Activated CD4-positive, alpha-beta T cell treated with anti-CD3 and anti-CD28 coated beads, Interleukin-2, amount 10 ng/mL, durations not matched to agents 7 days and 5 days (primary cell): ENCODE measurements around the gene CBFB. TPM values are rescaled to one million over a fixed set of nuclear protein-coding genes. Genes with fewer than 3 reads are reported as not detected.
A peak's percentile ranks its signal among the peaks of the same experiment; 100 is the strongest.

Experiments used
- CTCF ChIA-PET: fragments of 350-600 bp; sonication (Branson Sonifier 250); formaldehyde crosslinking; loops from one replicate; lab custom pipeline; 2021; ENCODE audit warnings: antibody characterized with exemption; lab: Charles Lee
- POLR2A ChIA-PET: fragments of 350-600 bp; sonication (Branson Sonifier 250); formaldehyde crosslinking; loops from one replicate; lab custom pipeline; 2021; ENCODE audit warnings: antibody characterized with exemption; lab: Charles Lee
- DNase-seq: peaks from one replicate; pipeline ENCODE4 v3.0.0-alpha.2; 2020
- H3K27ac Mint-ChIP-seq: one replicate; pipeline ENCODE4 v1.8.0; 2021; ENCODE audit warnings: mild to moderate bottlenecking, moderate library complexity, mixed read lengths
- H3K27me3 Mint-ChIP-seq: one replicate; pipeline ENCODE4 v1.8.0; 2021; ENCODE audit warnings: mixed read lengths
- H3K36me3 Mint-ChIP-seq: one replicate; pipeline ENCODE4 v1.8.0; 2021; ENCODE audit warnings: low read depth, mixed read lengths
- H3K4me1 Mint-ChIP-seq: one replicate; pipeline ENCODE4 v1.8.0; 2021; ENCODE audit warnings: mixed read lengths
- H3K4me3 Mint-ChIP-seq: one replicate; pipeline ENCODE4 v1.8.0; 2021; ENCODE audit warnings: mild to moderate bottlenecking, moderate library complexity, mixed read lengths
- H3K9me3 Mint-ChIP-seq: one replicate; pipeline ENCODE4 v1.8.0; 2021; ENCODE audit warnings: mixed read lengths
- total RNA-seq, 2 experiments: library from RNA; stranded (reverse); gene quantifications; one replicate each; pipeline ENCODE4 v1.2.3, GENCODE V29; 2021

Gene CBFB
- total RNA-seq, 2 experiments from 2014 or later: 218 to 222 TPM

DNA sequence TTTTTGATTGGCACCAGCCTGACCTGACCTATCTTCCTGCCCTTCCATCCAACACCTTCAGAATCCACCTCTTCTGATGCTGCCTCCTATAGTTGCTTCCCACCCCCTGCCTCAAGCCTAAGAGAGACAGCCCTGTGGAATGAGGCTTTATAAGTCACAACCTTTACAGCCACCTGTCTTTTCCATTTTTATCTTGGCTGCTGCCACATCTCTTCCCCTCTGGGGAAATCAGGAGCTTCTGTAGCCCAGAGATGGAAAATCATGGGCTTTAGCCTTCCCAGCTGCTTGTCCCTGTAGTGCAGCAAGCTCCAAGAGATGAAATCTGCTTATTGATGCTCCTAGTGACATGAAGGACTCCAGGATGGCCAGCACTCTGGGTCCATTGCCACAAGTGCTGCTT is 99.5 kb downstream of the CBFB start:
- ChIA-PET POLR2A (no interaction called here), CTCF (interaction anchor here (0.7 to 1.7 kb wide), 9 partner anchors 9 to 181 kb away, joined by 3 to 7 read pairs (median 4); no protein-coding TSS in a partner anchor)
- H3K27me3 Mint-ChIP-seq: no peaks in the 10 kb centered on the region
- H3K36me3 Mint-ChIP-seq: peaks cover 27% of the 10 kb centered on the region
- no peaks in the 10 kb centered on the region for H3K9me3 Mint-ChIP-seq
- H3K4me3 Mint-ChIP-seq: no peak overlapping the region
- no peak overlapping the region for H3K27ac Mint-ChIP-seq
- DNase-seq: no peak
- no peaks in the 10 kb centered on the region for H3K4me1 Mint-ChIP-seq

DNA sequence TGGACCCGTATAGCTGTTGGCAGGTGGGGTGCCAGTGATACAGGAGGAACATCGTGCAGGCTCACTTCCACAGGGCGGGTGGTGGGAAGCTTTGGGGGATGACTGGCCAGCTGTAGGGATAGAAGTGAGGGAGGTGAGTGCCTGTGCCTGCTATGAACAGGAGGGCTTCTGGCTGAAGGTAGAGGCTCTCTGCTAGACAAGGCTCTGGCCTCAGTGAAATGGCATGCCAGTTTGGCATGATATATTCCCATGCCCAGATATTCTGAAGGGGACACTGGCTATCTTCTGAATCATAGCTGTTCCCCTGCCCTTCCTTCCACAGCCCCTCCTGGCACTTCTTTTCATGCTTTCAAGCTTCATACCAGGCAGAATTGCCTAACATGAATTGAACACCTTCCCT is 99.9 kb downstream of the CBFB start:
- ChIA-PET POLR2A (no interaction called here), CTCF (interaction anchor here (0.7 to 1.7 kb wide), 10 partner anchors 8 to 182 kb away, joined by 3 to 7 read pairs (median 4); no protein-coding TSS in a partner anchor)
- peaks cover 22% of the 10 kb centered on the region for H3K36me3 Mint-ChIP-seq

DNA sequence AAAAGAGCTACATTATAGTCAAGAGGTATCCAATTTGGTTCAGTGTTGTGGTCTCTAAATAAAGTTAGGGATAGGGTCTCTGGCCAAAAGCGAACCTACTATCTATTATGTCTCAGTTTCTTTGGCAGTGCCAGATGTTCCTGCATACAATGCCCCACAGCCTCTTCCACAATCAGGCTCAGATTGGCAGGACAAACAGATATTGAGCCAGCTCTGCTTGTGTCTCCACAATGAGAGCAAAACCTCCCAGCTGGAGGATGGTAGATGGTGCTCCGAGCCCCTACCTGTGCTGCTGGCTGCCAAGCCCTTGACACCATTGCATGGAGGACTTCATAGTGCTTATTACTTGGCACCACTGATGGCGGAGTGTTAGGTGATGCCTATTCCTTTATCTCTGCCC is 100.5 kb downstream of the CBFB start:
- no peak for DNase-seq
- Mint-ChIP-seq H3K27me3 (no peaks in the 10 kb centered on the region), H3K27ac (no peak overlapping the region), H3K4me3 (no peak overlapping the region), H3K4me1 (no peaks in the 10 kb centered on the region), H3K9me3 (no peaks in the 10 kb centered on the region), H3K36me3 (peaks cover 22% of the 10 kb centered on the region)
- POLR2A ChIA-PET: no interaction called here
- CTCF ChIA-PET: interaction anchor here (0.6 to 1.9 kb wide), 12 partner anchors 8 to 1095 kb away, joined by 3 to 7 read pairs (median 3); no protein-coding TSS in a partner anchor

More for the DNA sequence above, 99.9 kb downstream of the CBFB start:
- no peak overlapping the region for H3K27ac Mint-ChIP-seq
- no peak for DNase-seq
- H3K27me3 Mint-ChIP-seq: no peaks in the 10 kb centered on the region
- no peak overlapping the region for H3K4me3 Mint-ChIP-seq
- no peaks in the 10 kb centered on the region for H3K9me3 Mint-ChIP-seq
- H3K4me1 Mint-ChIP-seq: no peaks in the 10 kb centered on the region

GRCh38 chr16:67137605-67138004 is 108.7 kb downstream of the CBFB start:
- DNase-seq: no peak
- H3K9me3 Mint-ChIP-seq: no peaks in the 10 kb centered on the region
- no peak overlapping the region for H3K4me3 Mint-ChIP-seq
- POLR2A ChIA-PET: no interaction called here
- no peak overlapping the region for H3K27ac Mint-ChIP-seq
- CTCF ChIA-PET: interaction anchor here (0.6 to 3.7 kb wide), 4 partner anchors 9 to 120 kb away, joined by 3 to 18 read pairs (median 8); no protein-coding TSS in a partner anchor
- peaks cover 12% of the 10 kb centered on the region for H3K36me3 Mint-ChIP-seq
- no peaks in the 10 kb centered on the region for H3K27me3 Mint-ChIP-seq
- H3K4me1 Mint-ChIP-seq: no peaks in the 10 kb centered on the region

DNA sequence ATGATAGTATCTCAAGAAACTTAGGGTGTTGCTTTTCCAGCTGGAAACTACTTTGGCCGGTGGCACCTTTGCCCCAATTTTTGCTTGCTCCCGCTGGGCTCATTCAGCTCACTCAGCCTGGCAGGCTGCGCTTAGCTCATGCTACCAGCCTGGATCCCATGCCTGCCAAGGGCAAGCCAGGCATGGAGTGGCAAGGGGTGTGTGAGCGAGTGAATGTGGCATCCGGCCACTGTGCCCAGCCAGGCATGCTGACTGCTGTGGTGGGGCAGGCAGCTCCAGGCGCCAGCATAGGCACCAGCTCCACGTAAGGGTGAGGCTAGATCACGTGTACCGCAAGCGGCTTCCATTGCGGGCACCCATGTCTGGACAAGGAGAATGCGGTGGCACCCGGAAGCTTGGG is 112.4 kb downstream of the CBFB start:
- ChIA-PET CTCF (interaction anchor here (0.6 to 3.6 kb wide), 9 partner anchors 9 to 380 kb away, joined by 3 to 12 read pairs (median 6); partner anchors contain the start of genes B3GNT9, FBXL8 and TRADD), POLR2A (no interaction called here)
- Mint-ChIP-seq H3K4me3 (no peak overlapping the region), H3K36me3 (peaks cover 16% of the 10 kb centered on the region), H3K27ac (no peak overlapping the region), H3K27me3 (no peaks in the 10 kb centered on the region), H3K4me1 (no peaks in the 10 kb centered on the region), H3K9me3 (no peaks in the 10 kb centered on the region)
- DNase-seq: no peak

- peaks cover 20% of the 10 kb centered on the region for H3K36me3 Mint-ChIP-seq
- H3K9me3 Mint-ChIP-seq: no peaks in the 10 kb centered on the region
- POLR2A ChIA-PET: interaction anchor here (0.6 kb wide), 1 partner anchor 105 kb away, joined by 5 read pairs; no protein-coding TSS in a partner anchor
- CTCF ChIA-PET: interaction anchor here (0.5 to 3.6 kb wide), 5 partner anchors 9 to 36 kb away, joined by 3 to 11 read pairs (median 4); partner anchors contain the start of genes B3GNT9, FBXL8 and TRADD
- H3K27ac Mint-ChIP-seq: no peak overlapping the region
- DNase-seq: no peak
- no peaks in the 10 kb centered on the region for H3K4me1 Mint-ChIP-seq
- no peak overlapping the region for H3K4me3 Mint-ChIP-seq
- H3K27me3 Mint-ChIP-seq: no peaks in the 10 kb centered on the region
Measured at GRCh38 chr16:67142342-67142741, 113.4 kb downstream of the CBFB start.

DNA sequence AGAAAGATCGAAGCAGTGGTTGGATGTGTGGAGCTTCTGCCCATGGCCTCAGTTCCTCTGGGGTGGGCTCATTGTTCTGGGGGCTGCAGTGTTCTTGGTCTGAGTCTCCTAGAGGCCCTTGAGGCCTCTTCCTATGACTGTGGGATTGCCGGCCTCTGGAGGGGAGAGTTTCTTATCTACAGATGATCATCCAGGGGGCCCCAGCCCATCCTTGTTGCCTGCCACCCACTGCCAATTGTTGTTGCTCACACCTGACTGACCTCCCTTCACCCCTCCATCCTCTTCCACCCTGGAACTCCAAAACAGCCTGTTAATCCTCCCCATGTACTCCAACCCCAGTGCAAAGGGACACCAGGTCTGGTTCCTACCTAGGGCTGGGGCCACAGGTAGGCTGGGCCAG is 116.0 kb downstream of the CBFB start:
- ChIA-PET POLR2A (interaction anchor here (0.6 kb wide), 1 partner anchor 82 kb away, joined by 3 read pairs; no protein-coding TSS in a partner anchor), CTCF (interaction anchor here (0.9 to 3.2 kb wide), 4 partner anchors 8 to 127 kb away, joined by 4 to 19 read pairs (median 5); no protein-coding TSS in a partner anchor)
- Mint-ChIP-seq H3K27me3 (no peaks in the 10 kb centered on the region), H3K4me1 (peaks cover 3% of the 10 kb centered on the region), H3K4me3 (no peak overlapping the region), H3K9me3 (no peaks in the 10 kb centered on the region), H3K36me3 (peaks cover 32% of the 10 kb centered on the region), H3K27ac (no peak overlapping the region)
- no peak for DNase-seq

DNA sequence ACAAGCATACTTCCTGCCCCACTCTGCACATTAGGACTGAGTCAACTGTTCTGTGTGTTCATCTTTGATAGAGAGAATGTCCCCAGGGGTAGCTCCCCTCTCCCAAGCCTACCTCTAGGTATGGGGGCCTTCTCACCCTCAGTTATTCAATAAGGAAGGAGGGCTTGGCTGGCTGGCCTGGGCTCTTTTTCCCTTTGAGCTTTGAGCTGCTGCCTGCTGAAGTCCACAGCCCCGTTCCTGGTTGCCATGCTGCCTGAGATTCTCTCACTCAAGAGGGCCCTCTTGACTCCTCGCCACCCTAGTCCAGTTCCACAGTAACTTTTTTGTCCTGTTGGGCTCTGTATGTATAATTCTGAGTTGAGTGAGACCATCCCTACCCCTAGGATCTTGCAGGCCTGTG is 116.8 kb downstream of the CBFB start:
- peaks cover 32% of the 10 kb centered on the region for H3K36me3 Mint-ChIP-seq

DNA sequence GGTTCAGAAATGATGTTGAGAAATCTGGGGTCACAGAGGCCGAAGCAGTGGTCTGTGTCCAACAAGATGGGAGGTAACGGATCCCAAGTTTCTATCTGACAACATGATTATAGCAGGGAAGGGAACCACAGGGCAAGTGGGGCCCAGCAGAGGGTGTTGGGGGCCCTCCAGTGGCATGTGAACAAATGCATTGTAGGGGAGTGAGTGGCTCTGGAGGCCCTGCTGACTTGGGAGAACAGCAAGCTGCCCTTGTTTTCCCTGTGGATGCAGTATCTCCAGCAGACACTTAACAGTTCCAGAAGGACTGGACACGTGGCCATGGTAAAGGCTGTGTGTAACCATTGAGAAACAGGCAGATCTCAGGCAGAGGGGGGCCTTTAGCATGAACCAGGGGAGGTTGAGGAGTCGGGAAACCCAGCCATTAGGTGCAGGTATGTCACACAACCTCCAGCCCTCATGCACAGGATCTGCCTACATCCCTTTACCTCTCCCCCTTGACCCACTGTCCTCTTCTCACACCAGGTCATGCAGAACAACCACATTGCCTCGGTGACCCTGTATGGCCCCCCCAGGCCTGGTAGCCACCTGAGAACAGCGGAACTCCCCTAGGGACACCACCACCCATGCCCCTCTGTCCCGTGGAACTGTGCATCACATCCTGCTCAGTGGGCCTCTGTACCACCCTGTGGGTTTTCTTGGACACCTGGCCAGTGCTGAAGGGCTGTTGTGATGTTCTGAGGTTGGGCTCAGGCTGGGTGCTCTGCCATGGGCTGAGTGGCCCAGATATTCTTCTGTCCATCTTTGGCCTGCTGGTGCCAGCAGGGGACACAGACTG is 117.8 kb downstream of the CBFB start:
- peaks cover 1% of the 10 kb centered on the region for H3K27me3 Mint-ChIP-seq
- H3K4me3 Mint-ChIP-seq: no peak overlapping the region
- peaks cover 12% of the 10 kb centered on the region for H3K4me1 Mint-ChIP-seq
- CTCF ChIA-PET: interaction anchor here (1.8 to 3.2 kb wide), 2 partner anchors 8 to 129 kb away, joined by 6 to 19 read pairs; no protein-coding TSS in a partner anchor
- POLR2A ChIA-PET: no interaction called here
- no peaks in the 10 kb centered on the region for H3K9me3 Mint-ChIP-seq
- no peak overlapping the region for H3K27ac Mint-ChIP-seq
- H3K36me3 Mint-ChIP-seq: peaks cover 29% of the 10 kb centered on the region
- no peak for DNase-seq

More for the DNA sequence above, 116.8 kb downstream of the CBFB start:
- no peak for DNase-seq
- Mint-ChIP-seq H3K27me3 (no peaks in the 10 kb centered on the region), H3K9me3 (no peaks in the 10 kb centered on the region), H3K27ac (no peak overlapping the region), H3K4me1 (peaks cover 3% of the 10 kb centered on the region), H3K4me3 (no peak overlapping the region)
- ChIA-PET CTCF (interaction anchor here (0.9 to 3.2 kb wide), 3 partner anchors 9 to 128 kb away, joined by 4 to 19 read pairs (median 6); no protein-coding TSS in a partner anchor), POLR2A (no interaction called here)

DNA sequence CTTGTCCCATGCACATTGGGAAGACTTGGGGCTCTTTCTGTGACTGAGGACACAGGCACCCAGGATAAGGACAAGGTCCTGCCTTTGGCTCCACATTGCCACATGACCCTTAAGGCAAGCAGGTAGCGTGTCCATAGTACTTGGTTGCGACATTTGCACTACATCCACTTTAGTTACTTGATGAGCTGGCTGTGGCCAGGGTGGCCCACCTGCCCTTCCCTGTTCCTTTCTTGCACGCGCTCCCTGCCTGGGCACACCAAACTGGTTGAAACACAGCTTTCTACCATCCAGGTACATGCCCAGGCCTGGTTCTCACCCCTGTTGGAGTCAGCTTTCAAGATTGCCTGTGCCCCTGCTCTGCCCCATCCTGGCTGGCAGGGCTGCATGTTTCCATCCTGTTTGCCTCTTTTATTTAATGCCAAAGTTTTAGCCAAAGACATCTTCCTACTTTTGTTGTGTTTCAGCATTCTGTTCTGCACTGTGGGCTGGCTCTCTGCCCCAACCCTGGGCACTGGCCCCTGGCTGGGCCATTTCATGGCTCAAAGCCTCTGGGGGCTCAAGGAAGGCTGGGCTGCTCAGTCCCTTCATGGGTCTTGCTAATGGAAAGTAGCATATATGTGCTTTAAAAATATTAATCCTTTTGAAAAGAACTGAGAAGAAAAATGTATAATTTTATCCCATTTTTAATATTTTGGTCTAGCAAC is 118.6 kb downstream of the CBFB start:
- DNase-seq: no peak
- Mint-ChIP-seq H3K27me3 (peaks cover 1% of the 10 kb centered on the region), H3K9me3 (no peaks in the 10 kb centered on the region), H3K27ac (peak overlapping the region; percentile 50), H3K4me1 (peaks cover 17% of the 10 kb centered on the region), H3K4me3 (no peak overlapping the region), H3K36me3 (peaks cover 28% of the 10 kb centered on the region)
- POLR2A ChIA-PET: no interaction called here
- CTCF ChIA-PET: no interaction called here

- ChIA-PET POLR2A (no interaction called here), CTCF (no interaction called here)
Measured at GRCh38 chr16:67148221-67148620, 119.3 kb downstream of the CBFB start.

GRCh38 chr16:67148656-67149275 is 119.8 kb downstream of the CBFB start:
- no peak overlapping the region for H3K27ac Mint-ChIP-seq
- H3K4me1 Mint-ChIP-seq: peaks cover 27% of the 10 kb centered on the region
- ChIA-PET POLR2A (no interaction called here), CTCF (interaction anchor here (0.7 to 1.4 kb wide), 4 partner anchors 9 to 298 kb away, joined by 3 to 5 read pairs (median 4); no protein-coding TSS in a partner anchor)
- H3K9me3 Mint-ChIP-seq: no peaks in the 10 kb centered on the region
- H3K36me3 Mint-ChIP-seq: peaks cover 27% of the 10 kb centered on the region
- no peak for DNase-seq
- peak overlapping the region; percentile 43 for H3K4me3 Mint-ChIP-seq
- H3K27me3 Mint-ChIP-seq: peaks cover 1% of the 10 kb centered on the region

More at GRCh38 chr16:67148221-67148620, 119.3 kb downstream of the CBFB start:
- H3K9me3 Mint-ChIP-seq: no peaks in the 10 kb centered on the region
- H3K4me1 Mint-ChIP-seq: peaks cover 24% of the 10 kb centered on the region
- peaks cover 28% of the 10 kb centered on the region for H3K36me3 Mint-ChIP-seq
- H3K27ac Mint-ChIP-seq: no peak overlapping the region
- peaks cover 1% of the 10 kb centered on the region for H3K27me3 Mint-ChIP-seq
- no peak overlapping the region for H3K4me3 Mint-ChIP-seq
- no peak for DNase-seq
